Stimulated activated CD4-positive, alpha-beta T cell treated with anti-CD3 and anti-CD28 coated beads, Interleukin-1b, Interleukin-23, amount 100 ng/mL, for 1 hour (primary cell): ENCODE results near the gene OR4K2.
"Not testable (repeated sequence)": the region's sequence is repeated elsewhere in the genome, so short reads cannot be mapped to it uniquely, and the experiment has no call there.

ENCODE experiments used
- DNase-seq, 2 donors: peaks; one replicate each; pipeline ENCODE4 v3.0.0-alpha.2; 2020; ENCODE audit warnings: low read depth in 2 of 2

Gene OR4K2, protein sequence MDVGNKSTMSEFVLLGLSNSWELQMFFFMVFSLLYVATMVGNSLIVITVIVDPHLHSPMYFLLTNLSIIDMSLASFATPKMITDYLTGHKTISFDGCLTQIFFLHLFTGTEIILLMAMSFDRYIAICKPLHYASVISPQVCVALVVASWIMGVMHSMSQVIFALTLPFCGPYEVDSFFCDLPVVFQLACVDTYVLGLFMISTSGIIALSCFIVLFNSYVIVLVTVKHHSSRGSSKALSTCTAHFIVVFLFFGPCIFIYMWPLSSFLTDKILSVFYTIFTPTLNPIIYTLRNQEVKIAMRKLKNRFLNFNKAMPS

DNA sequence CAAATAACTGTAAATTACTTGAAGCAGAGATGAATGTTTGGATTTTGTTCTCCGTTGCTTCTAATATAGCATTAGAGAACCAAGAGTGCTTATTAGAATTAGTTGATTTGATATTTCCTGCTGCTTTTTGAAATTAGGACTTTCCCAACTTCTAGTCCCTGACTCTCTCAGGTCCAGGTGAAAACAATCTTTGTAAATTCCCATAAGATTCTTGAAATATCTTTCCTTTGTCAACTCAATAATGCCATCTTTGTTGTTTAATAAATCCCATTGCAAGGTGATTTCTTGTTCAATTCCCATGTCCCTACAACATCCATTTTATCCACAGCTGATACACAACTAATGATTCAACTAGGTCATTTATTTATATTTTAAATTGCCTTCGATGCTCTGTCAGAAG, at the start of gene OR4K2:
Gene OR4K2 (plus strand): TSS at position 301 of the 400 bp plus-strand sequence. CDS start 1,126 bp downstream, outside the sequence.
- DNase-seq: no peak

DNA sequence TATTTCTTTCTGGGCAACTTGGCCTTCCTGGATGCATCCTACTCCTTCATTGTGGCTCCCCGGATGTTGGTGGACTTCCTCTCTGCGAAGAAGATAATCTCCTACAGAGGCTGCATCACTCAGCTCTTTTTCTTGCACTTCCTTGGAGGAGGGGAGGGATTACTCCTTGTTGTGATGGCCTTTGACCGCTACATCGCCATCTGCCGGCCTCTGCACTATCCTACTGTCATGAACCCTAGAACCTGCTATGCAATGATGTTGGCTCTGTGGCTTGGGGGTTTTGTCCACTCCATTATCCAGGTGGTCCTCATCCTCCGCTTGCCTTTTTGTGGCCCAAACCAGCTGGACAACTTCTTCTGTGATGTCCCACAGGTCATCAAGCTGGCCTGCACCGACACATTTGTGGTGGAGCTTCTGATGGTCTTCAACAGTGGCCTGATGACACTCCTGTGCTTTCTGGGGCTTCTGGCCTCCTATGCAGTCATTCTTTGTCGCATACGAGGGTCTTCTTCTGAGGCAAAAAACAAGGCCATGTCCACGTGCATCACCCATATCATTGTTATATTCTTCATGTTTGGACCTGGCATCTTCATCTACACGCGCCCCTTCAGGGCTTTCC, 47.2 kb upstream of the OR4K2 start:
- DNase-seq: not testable (repeated sequence)

DNA sequence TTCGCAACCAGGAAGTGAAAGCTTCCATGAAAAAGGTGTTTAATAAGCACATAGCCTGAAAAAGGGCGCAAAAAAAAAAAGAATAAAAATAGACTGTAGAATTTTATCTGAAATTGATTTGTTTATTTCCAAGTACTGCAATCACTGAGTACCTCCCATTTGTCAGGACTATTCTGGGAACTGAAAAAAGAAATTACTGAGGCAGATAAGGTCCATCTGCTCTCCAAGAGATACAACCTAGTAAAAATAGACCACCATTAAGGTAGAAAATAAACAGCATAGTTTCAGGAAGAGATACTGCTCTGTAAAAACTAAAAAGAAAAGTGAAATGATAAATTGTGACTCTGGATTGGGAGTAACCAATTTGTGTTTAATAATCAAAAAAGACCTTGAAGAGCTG, 46.6 kb upstream of the OR4K2 start:
- DNase-seq: no peak

DNA sequence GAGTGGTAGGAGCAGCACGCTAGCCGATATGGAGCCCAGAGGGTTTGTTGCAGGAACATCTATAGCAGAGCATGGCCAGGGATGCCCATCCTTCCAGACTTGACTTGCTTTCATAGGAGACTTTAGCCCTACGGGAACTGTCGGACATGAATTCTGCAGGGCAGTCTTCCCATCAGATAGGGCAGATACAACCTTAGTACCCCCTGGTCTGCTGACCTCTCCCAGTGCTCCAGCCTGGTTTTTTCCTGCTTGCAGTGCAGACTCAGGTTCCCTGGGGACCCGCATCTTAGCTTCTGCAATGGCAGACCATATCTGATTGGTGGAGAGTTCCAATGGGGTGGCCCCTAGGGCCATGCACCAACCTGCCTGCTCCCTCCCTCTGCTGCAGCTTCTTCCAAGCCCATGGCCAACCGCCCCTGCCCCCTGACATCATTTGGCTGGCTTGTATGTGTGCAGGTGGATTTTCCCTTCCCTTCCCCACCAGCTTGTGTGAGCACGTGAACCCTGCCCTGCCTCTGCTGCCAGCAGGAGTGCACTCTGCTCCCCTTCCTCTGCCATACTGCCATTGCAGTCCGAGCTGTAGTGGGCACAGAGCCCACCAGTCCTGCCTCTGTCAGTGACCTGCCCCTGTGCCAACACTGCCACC, 40.6 kb upstream of the OR4K2 start:
- DNase-seq: not testable (repeated sequence)

DNA sequence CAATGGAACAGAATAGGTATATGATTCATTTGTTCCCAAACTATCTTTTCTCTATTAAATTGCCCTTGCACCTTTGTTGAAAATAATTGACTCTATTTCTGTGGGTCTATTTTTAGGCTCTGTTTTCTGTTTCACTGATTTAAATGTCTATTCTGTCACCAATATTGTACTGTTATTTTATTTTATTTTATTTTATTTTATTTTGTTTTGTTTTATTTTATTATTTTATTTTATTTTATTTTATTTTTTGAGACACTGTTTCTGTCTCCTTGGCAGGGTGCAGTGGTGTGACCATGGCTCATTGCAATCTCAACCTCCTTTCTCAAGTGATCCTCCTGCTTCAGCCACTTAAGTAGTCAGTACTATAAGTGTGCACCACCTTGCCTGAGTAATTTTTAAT, 36.5 kb upstream of the OR4K2 start:
- no peak for DNase-seq

DNA sequence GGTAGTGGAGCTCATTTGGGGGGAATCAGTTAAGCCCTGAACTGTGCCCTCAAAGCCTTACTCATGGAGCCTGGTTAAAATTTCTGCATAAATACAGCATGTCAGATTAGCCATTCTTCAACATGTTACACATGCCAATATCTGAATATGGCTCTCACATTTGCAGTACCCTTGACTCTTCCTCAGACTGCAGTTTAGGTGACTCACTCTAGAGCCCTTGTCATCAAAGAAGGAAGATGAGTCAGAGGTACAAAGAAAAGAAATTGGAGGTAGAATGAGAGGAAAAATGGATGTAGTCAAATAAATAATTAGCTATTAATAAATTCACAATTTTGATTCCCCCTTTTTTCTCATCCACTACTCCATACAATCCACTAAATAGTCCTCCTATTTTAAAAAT, 23.6 kb upstream of the OR4K2 start:
- DNase-seq: no peak

DNA sequence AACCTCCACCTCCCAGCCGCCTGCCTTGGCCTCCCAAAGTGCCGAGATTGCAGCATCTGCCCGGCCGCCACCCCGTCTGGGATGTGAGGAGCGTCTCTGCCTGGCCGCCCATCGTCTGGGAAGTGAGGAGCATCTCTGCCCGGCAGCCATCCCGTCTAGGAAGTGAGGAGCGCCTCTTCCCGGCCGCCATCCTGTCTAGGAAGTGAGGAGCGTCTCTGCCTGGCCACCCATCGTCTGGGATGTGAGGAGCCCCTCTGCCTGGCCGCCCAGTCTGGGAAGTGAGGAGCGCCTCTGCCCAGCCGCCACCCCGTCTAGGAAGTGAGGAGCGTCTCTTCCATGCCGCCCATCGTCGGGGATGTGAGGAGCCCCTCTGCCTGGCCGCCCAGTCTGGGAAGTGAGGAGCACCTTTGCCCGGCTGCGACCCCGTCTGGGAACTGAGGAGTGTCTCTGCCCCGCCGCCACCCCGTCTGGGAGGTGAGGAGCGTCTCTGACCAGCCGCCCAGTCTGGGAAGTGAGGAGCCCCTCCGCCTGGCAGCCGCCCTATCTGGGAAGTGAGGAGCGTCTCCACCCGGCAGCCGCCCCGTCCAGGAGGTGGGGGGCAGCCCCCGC, 8.8 kb upstream of the OR4K2 start:
- not testable (repeated sequence) for DNase-seq

DNA sequence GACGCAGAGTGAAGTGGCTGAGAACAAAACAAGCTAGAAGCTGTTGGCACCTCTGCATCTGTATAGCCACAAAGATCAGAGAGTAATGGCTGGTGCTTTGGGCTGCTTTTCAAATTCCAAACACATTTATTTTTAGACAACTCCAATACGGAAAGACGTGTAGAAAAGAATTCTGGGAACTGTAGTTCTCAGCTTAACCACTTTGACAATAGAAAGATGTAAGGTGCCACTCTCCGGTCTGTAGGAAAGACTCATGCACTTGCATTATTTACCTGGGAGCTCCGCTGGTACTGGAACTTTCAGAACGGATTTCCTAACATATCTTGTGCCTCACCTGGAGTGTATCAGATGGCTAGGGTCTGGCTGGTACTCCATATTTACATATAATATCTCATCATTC, 1.8 kb upstream of the OR4K2 start:
- no peak for DNase-seq

DNA sequence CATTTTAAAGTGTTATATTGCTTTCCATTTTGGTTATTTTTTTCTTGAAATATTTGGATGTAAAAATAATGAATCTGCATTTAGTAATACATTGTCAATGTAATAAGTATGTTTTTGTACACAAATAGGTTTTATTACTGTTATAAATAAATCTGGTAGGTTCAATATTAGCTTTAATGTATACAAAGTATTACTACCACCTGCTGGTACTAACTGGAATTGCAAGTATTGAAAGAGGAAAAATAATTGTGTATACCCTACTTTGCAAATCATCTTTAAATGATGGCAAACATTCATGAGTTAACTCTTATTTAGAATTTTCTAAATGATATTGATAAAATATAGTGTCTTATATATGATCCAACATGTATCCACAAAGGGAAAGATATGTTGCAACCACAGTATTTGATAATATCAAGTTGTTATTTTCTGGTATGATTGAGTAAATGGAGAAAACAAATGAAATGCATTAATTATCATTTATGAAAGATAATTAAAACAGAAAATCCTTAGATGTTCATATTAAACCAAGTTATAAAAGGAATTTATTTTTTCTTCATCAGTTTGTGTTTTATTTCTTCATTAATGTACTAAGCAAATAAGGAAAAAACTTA, 3.2 kb downstream of the OR4K2 start:
- no peak for DNase-seq

DNA sequence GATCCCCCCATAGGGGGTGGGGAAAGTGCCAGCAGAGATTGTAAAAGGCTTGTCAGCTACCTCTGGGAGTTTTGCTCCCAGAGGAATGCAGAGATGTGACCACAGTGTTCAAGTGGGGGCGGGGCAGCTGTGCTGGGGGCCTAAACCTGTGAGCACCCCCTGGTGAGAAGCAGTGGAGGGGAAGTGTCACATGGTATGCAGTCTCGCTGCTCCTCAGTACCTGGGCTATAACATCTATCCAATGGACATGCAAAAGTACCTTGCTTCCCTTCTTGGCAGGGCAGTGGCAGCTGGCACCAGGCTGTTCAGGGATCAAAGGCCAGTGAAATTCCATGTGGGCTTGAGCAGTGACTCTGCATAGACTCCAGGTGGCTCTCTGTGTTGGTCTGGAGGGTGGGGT, 20.3 kb downstream of the OR4K2 start:
- no peak for DNase-seq

DNA sequence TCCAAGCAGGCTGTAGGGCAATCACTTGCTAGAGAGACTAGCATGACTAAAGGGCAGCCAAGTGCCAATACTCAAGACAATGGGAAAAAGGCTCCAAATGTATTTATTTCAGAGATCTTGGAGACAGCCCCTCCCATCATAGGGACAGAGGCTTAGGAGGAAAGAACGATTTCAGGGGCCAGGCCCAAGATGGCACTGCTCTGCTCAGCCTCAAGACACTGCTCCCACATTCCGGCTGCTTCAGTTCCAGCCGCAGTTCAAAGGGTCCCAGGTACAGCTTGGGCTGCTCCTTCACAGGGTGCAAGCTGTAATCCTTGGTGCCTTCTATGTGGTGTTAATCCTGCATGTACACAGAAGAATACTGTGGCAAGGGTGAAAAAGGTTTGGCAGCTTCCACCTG, 26.1 kb downstream of the OR4K2 start:
- DNase-seq: no peak

DNA sequence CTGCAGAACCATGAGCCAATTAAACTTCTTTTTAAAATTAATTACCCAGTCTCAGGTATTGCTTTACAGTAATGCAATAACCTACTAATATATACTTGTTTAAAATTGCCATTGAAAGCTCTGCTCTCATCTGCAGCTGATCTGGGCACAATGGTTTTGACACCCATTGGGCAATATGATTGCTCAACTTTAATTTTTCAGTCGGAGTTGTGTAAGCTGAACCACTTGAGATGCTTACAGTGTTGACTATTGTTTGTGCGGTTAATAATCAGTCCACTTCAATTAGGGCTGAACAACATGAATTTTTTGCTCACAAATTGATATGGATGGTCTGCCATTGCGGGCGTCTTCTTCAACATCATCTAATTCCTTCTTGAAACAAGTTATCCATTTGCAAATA, 27.5 kb downstream of the OR4K2 start:
- no peak for DNase-seq

DNA sequence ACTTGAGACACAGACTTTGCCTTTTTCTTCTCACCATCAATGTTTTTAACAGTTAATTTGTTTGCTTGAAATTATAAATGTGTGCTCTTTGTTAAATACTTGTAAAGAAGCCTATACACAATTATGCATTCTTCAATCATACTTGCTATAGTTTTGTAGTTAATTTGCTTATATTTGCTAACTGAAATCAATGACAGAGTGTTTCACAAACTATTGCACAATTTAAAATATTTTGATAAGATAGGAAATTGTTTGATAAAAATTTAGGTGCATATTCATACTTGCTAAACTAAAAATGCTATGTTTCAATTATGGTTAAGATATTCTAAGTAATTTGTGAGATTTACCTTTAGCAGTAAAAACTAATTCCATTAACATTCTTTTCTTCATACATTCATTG, 31.7 kb downstream of the OR4K2 start:
- no peak for DNase-seq

DNA sequence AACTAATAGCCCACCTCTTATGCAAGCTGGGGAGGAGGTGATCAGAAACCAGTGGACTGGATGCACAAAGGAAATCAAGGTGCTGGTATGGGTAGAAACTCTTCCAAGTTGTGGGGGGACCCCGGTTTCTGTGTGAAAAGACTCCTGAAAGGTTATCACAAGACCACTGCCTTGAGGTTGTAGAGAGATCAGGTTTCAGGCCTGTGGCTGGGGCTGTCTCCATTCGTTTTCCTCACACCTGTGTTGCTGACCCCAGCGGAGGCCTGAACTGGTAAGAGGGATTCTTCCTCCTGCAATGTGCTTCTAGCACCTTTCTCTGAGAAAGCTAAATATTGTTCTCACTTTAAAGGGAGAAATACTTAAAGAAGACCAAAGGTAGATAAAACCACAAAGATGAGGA, 36.2 kb downstream of the OR4K2 start:
- no peak for DNase-seq

DNA sequence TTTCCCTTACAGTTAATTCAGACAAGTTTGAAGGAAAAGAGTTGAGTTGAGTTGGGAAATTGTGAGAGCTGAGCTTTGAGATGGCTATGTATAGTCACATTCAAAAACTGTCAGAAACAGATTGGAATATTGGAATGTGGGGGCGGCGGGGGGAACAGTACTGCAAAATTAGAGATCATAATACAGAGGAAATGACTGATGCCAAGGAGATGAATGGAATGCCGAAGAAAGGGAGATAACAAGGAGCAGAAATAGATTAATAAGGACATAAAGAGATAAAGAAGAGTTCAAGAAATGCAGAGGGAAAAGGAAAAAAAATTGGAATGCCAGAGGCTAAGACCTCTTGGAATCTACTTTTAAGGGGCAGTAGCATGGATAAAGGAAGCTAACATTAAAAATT, 42.3 kb downstream of the OR4K2 start:
- DNase-seq: no peak

DNA sequence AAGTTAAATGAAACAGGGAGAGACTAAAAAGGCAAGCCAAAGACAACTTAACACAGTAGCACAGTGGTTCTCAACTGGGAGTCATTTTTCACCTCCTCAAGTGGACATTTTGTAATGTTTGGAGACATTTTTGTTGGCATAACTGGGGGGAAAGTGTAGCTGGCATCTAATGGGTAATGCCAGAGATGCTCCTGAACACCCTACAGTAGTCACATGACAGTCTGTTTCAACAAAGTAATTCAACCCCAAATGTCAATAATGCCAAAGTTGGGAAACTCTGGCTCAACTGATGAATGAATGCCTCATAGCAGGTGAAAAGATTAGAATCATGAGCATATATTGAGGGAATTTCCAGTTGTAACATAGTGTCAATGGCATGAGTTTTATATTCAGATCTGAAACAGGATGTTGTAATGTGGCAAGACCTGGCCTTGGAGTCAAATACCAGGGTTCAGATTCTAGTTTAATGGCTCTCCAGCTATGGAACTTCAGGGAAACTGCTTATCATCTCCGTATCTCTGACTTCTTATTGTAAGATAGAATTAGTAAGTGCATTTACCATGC, 43.1 kb downstream of the OR4K2 start:
- no peak for DNase-seq

DNA sequence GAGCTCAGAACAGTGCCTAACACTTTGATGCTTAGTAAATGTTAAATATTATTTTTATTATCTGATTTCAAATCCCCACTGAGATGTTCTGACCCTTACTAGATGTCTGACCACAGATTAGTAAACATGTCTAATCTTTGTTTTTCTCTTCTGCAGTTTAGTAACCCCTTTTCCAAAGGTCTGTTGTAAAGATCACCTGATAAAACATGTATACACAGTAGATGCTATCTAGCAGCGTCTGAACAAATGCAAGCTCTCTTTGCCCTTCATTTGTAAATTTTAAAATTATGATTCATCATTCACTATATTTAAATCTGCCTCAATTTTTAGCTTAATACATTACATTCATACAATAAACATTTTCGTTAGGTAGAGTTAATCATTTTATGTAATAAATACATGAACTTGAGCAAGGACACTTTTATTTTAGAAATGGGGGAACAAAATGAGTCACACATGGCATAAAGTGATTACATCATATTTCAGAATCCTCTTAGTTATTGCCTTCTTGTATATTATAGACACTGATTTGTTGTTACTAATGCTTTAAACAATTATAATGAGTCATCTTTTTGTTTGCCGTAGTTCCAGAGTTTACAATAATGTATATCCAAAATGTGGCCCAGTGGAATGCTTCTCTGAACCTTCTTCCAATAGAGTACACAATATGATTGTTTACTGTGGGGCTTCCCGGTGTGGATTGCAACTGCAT, 43.8 kb downstream of the OR4K2 start:
- no peak for DNase-seq

DNA sequence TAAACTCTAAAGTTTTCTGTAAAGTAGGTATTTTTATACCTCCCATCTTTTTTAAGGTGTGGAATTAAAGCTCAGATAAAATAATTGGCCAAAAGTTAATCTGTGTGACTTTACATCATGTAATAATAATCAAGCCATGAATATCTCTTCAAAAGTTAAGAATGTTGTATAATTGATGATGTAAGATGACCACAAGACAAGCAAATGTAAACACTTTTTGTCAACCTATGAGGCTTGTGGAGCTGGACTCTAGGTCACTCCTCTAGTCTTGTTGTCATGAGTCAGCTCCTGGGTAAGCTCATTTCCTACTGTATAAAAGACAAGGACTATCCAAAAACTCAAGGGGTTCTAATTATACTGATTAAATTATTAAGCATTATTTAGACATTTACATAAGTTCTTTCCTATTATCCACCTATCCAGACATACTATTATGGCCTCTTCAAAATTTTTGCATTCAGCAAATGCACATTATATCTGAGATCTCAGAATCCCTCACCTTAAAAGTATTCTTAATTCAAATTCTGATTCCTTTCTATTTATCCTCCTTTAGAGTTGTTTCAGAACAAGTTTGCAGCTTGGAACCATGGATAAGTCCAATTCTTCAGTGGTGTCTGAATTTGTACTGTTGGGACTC, 45.2 kb downstream of the OR4K2 start, which contains the start of gene OR4K5:
Gene OR4K5 (plus strand): TSS at position 587 of the 637 bp plus-strand sequence. CDS start 0 bp downstream, at position 587.
- no peak for DNase-seq

DNA sequence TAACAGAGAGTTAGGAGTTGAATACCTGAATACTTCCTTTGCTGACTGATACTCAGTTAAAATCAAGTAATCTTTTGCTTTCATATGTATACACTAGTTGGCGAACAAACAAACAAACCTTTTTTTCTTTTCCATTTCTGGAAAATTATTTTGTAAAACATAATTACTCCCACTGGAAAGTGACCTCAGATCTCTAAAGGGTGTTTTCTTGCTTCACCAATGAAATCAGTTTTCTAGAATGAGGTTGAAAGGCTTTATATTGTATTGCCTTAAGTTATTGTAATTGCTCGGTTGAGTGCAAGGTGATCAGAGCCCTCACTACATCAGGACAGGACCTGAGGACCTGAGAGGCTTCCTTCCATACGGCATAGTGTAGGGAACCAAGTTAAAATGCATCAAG, 55.7 kb downstream of the OR4K2 start, which contains the start of gene OR4K1:
Gene OR4K1 (plus strand): TSS at position 301 of the 400 bp plus-strand sequence. CDS start 4,750 bp downstream, outside the sequence.
- no peak for DNase-seq
